ENCODE measurements around the gene FTCD.

Gene FTCD

DNA sequence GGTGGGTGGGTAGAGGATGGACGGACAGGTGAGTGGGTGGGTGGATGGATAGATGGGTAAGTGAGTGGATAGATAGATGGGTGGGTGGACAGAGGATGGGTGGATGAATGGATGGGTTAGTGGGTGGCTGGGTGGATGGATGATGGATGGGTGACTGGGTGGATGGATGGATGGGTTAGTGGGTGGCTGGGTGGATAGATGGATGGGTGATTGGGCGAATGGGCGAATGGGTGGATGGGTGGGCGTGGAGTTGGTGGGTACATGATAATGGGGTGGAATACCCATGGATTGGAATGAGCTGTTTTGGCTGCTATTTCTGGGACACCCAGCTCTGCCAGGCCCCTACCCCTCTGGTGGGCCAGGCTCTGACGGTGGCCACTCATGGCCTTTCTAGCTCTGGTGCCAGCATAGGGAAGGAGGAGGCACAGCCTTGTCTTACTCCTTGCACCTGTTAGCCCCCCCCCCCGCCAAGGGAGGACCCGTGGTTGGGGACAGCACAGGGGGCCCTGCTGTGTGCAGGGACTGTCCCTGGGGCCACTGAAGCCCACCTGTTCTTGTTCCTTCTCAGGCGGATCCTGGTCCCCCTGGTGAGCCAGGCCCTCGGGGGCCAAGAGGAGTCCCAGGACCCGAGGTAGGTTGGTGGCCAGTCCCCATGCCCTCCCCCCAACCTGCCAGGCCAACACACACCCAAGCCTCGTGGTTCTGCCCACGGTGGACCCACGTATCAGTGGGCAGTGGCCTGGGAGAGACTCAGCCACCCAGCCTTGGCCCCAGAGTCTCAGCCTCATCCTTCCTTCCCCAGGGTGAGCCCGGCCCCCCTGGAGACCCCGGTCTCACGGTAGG, 31.1 kb downstream of the FTCD start:
- no peak for DNase-seq (ENCODE audit: low read depth, low spot score)

DNA sequence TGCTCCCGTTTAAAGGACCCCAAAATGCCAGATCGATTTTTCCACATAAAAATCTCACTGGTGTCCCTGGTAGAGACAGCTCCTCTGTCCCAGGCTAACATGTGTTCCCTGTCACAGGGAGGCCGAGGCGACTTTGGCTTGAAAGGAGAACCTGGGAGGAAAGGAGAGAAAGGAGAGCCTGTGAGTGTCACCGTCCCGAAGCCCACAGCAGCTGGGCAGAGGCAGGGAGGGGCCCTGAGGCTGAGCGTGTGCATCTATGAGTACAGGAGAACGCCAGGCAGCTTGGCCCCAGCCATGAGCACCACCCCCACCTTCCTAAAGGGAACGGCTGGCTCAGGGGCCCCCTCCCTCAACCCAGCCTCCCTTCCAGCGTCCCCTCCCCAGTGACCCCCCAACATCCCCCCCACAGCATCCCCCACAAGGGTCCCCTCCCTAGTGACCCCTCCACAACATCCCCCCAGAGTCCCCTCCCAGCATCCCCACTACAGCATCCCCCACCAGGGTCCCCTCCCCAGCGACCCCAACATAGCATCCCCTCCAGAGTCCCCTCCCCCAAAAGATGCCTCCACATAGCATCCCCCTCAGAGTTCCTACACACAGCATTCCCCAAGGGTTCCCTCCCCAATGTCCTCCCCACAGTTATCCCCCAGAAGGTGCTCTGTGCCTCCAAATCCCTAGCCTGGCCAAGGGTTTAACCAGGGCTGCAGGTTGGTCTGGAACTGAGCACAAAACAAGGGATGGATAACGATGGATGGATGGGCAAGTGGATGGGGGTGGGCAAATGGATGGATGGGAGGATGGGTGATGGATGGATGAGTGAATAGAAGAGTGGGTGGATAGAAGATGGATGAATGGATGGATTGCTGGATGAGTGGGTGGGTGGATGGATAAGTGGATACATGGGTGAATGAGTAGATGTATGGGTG, 32.4 kb downstream of the FTCD start:
- DNase-seq (ENCODE audit: low read depth, low spot score) = no peak

DNA sequence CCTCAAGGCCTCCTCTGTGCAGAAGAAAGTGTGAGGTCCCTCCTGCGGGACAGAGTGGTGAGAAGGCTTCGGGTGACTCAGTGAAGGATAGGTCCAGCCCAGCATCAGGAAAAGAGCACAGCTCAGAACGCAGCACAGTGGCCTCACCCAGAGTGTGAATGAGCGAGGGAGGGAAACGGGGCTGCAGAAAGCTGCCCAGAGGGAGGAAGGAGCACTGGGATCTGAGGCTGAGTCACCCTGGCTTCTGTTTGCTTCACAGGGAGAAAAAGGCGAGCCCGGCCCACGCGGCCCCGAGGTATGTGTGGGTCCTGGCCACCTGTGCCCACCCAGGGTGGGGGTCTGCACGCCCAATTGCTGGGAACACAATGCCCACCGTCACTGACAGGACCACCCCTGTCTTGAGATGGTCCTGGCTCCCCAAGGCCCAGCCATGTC, 33.1 kb downstream of the FTCD start:
- DNase-seq (ENCODE audit: low read depth, low spot score) = no peak

DNA sequence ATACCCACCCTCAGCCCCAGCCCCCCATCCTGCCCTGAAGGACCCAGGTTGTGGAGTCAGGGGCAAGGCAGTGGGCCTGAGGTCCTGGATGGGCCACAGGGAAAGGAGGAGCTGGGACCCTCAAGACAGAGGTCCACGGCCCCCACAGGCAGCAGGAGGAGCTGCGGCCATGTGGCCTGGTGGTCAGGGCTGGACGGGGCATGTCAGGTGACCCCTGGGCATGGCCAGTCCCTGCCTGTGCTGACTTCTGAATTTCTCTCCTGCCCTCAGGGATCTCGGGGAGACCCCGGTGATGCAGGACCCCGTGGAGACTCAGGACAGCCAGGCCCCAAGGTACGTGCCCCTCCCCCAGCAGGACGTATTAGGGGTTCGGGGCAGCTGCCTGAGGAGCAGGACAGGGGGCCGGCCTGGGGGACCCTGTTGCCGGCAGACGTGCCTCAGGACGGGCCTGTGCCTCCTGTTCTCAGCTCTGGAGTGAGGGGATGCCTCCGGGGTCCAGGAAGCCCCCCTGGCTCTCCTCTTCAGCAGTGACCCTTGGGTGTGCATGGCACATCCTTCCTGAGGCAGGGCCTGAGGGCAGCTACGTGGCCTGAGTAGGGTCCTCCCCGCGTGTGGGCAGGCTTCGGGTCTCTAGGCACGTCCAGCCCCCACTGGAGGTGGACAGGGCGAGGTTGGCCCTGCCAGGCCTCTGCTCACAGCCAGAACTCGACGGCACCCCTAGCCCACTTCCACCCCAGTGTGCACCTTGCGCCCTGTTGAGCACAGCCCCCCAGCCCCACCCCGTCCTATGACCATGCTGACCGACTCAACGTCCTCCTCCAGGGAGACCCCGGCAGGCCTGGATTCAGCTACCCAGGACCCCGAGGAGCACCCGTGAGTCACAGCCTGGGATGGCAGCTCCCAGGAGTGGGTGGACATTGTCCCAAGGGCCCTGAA, 33.8 kb downstream of the FTCD start:
- no peak for DNase-seq (ENCODE audit: low read depth, low spot score)

DNA sequence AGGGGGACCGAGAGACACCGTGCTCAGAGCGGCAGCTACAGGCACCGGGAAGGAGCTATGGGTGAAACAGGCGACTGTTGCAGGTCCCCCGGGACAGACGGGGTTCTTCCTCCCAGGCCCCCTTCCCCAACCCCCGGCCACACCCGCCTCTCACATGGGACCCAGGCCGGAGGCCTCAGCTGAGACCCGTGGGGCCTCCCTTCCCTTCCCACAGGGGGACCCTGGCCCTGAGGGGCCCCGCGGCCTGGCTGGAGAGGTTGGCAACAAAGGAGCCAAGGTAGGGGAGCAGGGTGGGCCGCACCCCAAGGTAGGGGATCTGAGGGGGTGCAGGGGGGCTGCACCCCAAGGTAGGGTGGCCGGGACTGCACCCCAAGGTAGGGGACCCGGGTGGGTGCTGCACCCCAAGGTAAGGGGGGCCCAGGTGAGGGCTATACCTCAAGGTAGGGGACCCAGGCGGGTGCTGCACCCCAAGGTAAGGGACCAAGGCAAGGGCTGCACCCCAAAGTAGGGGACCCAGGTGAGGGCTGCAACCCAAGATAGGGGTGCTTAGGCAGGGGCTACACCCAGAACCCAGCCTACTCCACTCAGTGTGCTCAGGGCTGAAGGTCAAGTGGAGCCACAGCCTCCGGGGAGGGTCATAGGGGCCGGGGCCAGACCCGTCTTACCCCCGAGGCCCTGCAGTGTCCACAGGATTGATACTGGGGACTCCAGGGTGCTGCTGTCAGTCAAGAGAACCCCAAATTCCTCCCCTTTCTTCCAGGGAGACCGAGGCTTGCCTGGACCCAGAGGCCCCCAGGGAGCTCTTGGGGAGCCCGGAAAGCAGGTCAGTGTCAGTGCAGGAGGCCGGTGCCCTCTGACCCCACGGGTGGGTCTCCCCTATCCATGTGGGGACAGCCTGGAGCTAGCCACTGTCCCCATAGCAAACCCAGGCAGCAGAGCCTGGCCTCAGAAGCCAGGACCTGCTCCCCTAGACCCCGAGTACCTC, 34.8 kb downstream of the FTCD start:
- DNase-seq (ENCODE audit: low read depth, low spot score) = no peak

- no peak for DNase-seq (ENCODE audit: low read depth, low spot score)
Observed at GRCh38 chr21:46119637-46120271, 35.6 kb downstream of the FTCD start.

DNA sequence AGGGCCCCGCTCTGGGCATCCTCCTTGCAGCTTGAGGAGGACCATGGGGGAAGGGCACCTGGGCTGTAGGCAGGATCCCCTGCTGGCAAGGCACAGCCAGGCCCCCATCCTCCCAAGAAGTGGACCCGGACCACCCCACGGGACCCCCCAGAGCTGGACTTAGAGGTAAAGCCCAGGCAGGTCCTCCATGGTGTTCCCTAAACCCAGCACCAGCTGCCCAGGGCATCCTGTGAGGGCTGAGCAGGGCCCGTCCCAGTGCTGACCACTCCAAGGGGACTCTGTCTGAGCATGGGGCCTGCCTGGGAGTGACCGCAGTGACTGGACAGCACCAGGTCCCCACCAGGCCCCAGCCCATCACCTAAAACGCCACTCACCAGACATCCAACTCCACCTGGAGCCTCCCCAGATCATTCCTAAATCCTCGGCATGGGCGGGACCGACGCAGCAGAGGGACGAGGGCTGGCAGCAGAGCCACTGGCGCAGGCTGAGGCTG, 36.2 kb downstream of the FTCD start:
- no peak for DNase-seq (ENCODE audit: low read depth, low spot score)

- no peak for DNase-seq (ENCODE audit: low read depth, low spot score)
Observed at GRCh38 chr21:46118316-46119143, 36.8 kb downstream of the FTCD start.

DNA sequence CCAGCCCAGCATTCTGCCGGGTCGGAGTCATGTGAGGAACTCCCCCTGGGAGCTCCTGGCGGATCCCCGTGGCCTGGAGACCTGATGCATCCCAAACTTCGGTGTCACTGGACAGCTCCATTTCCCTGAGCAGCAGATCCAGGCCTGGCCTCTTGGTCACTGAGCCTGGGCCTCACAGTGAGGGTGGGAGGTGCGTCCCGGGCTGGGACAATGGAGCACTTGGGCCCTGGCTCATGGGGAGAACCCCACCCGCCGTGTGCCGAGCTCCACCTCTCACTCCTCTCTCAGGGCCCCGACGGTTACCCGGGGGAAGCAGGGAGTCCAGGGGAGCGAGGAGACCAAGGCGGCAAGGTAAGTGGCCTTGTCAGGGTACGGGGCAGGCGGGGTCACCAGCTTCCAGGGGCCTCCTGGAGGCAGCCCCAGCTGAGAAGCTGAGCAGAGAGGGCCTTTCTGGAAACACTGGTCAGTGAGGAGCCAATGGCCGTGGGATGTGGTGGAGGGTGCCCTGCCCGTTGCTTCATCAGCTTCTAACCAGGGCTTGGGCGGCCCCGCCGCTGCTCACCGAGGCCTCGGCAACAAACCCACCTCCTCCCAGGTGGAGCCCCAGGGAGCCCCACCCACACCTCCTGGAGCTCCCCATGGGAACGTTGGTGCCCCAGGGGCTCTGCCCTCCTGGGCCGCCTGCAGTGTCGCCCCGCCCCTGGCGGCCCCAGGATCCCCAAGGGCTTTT, 37.6 kb downstream of the FTCD start:
- DNase-seq (ENCODE audit: low read depth, low spot score) = no peak

DNA sequence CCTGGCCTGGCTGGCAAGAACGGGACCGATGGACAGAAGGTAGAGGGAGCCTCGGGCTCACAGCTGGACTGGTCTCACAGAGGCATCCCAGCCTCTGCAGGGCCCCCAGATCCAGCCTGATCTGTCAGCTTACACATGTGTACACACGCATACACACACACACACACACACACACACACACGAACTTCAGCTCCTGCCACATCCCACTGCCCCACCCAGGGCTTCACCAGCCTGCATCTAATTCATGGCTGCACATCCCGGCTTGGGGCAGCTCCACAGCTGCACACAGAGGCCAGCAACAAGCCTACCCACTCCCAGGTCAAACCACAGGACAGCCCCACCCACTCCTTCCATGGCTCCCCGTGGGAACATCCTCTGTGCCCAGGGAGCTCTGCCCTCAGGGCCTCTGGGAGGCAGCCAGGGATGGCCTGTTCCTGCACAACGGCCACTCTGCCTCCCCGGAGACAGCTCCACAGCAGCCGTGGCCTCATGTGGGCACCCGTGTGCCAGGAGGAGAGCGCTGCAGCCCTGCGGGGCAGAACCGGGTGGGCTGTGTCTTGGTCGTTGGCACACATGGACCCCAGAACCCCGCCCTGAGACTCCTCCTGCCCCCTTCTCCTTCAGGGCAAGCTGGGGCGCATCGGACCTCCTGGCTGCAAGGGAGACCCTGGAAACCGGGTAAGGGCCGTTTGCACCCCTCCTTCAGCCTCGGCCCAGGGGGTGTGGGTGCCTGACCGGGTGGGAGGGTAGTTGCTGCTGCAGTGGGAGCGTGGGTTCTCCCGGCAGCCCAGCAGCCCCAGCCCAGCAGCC, 38.4 kb downstream of the FTCD start:
- DNase-seq (ENCODE audit: low read depth, low spot score) = no peak

- no peak for DNase-seq (ENCODE audit: low read depth, low spot score)
Observed at GRCh38 chr21:46116189-46116775, 39.1 kb downstream of the FTCD start.

- no peak for DNase-seq (ENCODE audit: low read depth, low spot score)
Observed at GRCh38 chr21:46115441-46116188, 39.8 kb downstream of the FTCD start.

- no peak for DNase-seq (ENCODE audit: low read depth, low spot score)
Observed at GRCh38 chr21:46114963-46115362, 40.4 kb downstream of the FTCD start.

DNA sequence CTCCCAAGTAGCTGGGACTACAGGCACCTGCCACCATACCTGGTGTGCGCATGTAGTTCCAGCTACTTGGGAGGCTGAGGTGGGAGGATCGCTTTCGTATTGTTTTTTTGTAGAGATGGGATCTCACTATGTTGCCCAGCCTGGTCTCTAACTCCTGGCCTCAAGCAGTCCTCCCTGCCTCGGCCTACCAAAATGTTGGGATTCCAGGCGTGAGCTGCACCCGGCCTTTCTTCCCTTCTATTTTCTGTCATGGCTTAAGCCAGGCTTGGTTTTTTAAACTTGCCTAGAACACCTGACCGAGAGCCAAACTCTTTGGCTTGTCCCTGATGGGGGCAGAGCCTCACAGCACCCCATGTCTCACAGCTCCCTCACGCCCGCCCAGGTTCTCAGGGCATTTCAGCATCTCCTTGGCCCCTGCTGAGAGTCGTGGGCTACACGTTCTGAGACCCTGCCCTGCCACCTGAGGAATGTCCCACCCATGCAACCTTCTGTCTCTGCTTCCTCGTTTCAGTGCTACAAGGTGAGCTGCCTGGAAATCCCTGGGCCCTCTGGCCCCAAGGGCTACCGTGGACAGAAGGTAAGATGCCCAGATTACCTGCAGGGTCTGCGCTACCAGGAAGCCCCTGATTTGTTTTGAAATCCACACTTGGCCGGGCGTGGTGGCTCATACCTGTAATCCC, 41.7 kb downstream of the FTCD start:
- no peak for DNase-seq (ENCODE audit: low read depth, low spot score)

- DNase-seq (ENCODE audit: low read depth, low spot score) = no peak
Observed at GRCh38 chr21:46112725-46113215, 42.6 kb downstream of the FTCD start.

All from iPS DF 19.7 (cell line).